ENCODE measurements around the gene FAM174B. TPM values are rescaled to one million over a fixed set of nuclear protein-coding genes. Genes with fewer than 3 reads are reported as not detected.

The FAM174B gene
- total and polyA plus RNA-seq, 2 experiments from 2014 or later, result 15.0 to 21.8 TPM

DNA sequence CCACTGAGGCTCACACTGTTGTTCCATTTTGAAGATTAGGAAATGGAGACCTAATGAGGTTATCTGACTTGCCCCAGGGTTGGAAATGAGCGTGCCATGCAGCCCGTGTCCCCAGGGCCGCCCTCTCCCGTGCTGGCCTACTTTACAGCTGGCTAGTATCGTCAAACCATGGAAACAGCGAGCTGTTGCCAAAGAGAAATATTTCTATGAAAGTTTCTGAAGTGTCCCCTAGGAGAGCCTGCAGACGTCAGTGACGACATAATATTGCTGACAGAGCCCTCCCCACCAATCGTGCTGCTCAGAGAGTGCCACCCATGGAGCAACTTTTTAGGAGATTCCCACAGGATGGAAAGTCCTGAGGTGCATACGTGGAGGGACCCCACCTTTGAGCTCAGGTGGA lies 11.2 kb upstream of the FAM174B start:
- H3K36me3 Mint-ChIP-seq (ENCODE audit: low read depth), result no peaks in the 10 kb centered on the region
- Histone ChIP-seq H3K27me3 (ENCODE audit: insufficient read depth) (no peaks in the 10 kb centered on the region), H2AFZ (peak overlapping the region; percentile 52), H3K79me2 (replicated peaks; ENCODE audit: insufficient read depth) (no peaks in the 10 kb centered on the region), H3K4me2 (peak overlapping the region; percentile 74; the same call in 1 of the 2 replicates), H3K36me3 (ENCODE audit: insufficient read depth) (no peaks in the 10 kb centered on the region), H3K4me3 (no peak overlapping the region), H3K27ac (ENCODE audit: low read depth) (no peak overlapping the region), H3K9me2 (ENCODE audit: insufficient read depth) (no peaks in the 10 kb centered on the region), H4K20me1 (replicated peaks; ENCODE audit: insufficient read depth) (no peaks in the 10 kb centered on the region), H3F3A (replicated peaks; ENCODE audit: low read depth) (no peaks in the 10 kb centered on the region), H3K4me1 (ENCODE audit: insufficient read depth) (peaks cover 29% of the 10 kb centered on the region)
- H3K4me1 Mint-ChIP-seq, result peaks cover 33% of the 10 kb centered on the region
- TF ChIP-seq, protein P1, sequence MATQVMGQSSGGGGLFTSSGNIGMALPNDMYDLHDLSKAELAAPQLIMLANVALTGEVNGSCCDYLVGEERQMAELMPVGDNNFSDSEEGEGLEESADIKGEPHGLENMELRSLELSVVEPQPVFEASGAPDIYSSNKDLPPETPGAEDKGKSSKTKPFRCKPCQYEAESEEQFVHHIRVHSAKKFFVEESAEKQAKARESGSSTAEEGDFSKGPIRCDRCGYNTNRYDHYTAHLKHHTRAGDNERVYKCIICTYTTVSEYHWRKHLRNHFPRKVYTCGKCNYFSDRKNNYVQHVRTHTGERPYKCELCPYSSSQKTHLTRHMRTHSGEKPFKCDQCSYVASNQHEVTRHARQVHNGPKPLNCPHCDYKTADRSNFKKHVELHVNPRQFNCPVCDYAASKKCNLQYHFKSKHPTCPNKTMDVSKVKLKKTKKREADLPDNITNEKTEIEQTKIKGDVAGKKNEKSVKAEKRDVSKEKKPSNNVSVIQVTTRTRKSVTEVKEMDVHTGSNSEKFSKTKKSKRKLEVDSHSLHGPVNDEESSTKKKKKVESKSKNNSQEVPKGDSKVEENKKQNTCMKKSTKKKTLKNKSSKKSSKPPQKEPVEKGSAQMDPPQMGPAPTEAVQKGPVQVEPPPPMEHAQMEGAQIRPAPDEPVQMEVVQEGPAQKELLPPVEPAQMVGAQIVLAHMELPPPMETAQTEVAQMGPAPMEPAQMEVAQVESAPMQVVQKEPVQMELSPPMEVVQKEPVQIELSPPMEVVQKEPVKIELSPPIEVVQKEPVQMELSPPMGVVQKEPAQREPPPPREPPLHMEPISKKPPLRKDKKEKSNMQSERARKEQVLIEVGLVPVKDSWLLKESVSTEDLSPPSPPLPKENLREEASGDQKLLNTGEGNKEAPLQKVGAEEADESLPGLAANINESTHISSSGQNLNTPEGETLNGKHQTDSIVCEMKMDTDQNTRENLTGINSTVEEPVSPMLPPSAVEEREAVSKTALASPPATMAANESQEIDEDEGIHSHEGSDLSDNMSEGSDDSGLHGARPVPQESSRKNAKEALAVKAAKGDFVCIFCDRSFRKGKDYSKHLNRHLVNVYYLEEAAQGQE (IDR thresholded peaks at IDR 0.05; ENCODE audit: unreplicated experiment), result no peak
- TF ChIP-seq STAT1 (IDR thresholded peaks at IDR 0.05; ENCODE audit: unreplicated experiment) (no peak), JUNB (IDR thresholded peaks at IDR 0.05; ENCODE audit: unreplicated experiment) (no peak), CREB1 (CRISPR knock-in tag; IDR thresholded peaks at IDR 0.05; ENCODE audit: low read depth) (no peak), NANOG (IDR thresholded peaks at IDR 0.05; ENCODE audit: borderline replicate concordance) (no peak), POLR2AphosphoS5 (IDR thresholded peaks at IDR 0.05; ENCODE audit: low read depth) (no peak), ZNF331 (CRISPR knock-in tag; IDR thresholded peaks at IDR 0.05; ENCODE audit: low read depth) (no peak), EZH2phosphoT487 (IDR thresholded peaks at IDR 0.05; ENCODE audit: unreplicated experiment) (no peak), ZNF114 (CRISPR knock-in tag; IDR thresholded peaks at IDR 0.05) (no peak), EZH2 (IDR thresholded peaks at IDR 0.05; ENCODE audit: low read depth, unreplicated experiment) (no peak)
- TF ChIP-seq, protein P2, sequence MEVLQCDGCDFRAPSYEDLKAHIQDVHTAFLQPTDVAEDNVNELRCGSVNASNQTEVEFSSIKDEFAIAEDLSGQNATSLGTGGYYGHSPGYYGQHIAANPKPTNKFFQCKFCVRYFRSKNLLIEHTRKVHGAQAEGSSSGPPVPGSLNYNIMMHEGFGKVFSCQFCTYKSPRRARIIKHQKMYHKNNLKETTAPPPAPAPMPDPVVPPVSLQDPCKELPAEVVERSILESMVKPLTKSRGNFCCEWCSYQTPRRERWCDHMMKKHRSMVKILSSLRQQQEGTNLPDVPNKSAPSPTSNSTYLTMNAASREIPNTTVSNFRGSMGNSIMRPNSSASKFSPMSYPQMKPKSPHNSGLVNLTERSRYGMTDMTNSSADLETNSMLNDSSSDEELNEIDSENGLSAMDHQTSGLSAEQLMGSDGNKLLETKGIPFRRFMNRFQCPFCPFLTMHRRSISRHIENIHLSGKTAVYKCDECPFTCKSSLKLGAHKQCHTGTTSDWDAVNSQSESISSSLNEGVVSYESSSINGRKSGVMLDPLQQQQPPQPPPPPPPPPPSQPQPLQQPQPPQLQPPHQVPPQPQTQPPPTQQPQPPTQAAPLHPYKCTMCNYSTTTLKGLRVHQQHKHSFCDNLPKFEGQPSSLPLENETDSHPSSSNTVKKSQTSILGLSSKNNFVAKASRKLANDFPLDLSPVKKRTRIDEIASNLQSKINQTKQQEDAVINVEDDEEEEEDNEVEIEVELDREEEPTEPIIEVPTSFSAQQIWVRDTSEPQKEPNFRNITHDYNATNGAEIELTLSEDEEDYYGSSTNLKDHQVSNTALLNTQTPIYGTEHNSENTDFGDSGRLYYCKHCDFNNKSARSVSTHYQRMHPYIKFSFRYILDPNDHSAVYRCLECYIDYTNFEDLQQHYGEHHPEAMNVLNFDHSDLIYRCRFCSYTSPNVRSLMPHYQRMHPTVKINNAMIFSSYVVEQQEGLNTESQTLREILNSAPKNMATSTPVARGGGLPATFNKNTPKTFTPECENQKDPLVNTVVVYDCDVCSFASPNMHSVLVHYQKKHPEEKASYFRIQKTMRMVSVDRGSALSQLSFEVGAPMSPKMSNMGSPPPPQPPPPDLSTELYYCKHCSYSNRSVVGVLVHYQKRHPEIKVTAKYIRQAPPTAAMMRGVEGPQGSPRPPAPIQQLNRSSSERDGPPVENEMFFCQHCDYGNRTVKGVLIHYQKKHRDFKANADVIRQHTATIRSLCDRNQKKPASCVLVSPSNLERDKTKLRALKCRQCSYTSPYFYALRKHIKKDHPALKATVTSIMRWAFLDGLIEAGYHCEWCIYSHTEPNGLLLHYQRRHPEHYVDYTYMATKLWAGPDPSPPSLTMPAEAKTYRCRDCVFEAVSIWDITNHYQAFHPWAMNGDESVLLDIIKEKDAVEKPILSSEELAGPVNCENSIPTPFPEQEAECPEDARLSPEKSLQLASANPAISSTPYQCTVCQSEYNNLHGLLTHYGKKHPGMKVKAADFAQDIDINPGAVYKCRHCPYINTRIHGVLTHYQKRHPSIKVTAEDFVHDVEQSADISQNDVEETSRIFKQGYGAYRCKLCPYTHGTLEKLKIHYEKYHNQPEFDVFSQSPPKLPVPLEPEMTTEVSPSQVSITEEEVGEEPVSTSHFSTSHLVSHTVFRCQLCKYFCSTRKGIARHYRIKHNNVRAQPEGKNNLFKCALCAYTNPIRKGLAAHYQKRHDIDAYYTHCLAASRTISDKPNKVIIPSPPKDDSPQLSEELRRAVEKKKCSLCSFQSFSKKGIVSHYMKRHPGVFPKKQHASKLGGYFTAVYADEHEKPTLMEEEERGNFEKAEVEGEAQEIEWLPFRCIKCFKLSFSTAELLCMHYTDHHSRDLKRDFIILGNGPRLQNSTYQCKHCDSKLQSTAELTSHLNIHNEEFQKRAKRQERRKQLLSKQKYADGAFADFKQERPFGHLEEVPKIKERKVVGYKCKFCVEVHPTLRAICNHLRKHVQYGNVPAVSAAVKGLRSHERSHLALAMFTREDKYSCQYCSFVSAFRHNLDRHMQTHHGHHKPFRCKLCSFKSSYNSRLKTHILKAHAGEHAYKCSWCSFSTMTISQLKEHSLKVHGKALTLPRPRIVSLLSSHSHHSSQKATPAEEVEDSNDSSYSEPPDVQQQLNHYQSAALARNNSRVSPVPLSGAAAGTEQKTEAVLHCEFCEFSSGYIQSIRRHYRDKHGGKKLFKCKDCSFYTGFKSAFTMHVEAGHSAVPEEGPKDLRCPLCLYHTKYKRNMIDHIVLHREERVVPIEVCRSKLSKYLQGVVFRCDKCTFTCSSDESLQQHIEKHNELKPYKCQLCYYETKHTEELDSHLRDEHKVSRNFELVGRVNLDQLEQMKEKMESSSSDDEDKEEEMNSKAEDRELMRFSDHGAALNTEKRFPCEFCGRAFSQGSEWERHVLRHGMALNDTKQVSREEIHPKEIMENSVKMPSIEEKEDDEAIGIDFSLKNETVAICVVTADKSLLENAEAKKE (CRISPR knock-in tag; IDR thresholded peaks at IDR 0.05), result no peak
- TF ChIP-seq, protein P3, sequence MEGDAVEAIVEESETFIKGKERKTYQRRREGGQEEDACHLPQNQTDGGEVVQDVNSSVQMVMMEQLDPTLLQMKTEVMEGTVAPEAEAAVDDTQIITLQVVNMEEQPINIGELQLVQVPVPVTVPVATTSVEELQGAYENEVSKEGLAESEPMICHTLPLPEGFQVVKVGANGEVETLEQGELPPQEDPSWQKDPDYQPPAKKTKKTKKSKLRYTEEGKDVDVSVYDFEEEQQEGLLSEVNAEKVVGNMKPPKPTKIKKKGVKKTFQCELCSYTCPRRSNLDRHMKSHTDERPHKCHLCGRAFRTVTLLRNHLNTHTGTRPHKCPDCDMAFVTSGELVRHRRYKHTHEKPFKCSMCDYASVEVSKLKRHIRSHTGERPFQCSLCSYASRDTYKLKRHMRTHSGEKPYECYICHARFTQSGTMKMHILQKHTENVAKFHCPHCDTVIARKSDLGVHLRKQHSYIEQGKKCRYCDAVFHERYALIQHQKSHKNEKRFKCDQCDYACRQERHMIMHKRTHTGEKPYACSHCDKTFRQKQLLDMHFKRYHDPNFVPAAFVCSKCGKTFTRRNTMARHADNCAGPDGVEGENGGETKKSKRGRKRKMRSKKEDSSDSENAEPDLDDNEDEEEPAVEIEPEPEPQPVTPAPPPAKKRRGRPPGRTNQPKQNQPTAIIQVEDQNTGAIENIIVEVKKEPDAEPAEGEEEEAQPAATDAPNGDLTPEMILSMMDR (conservative IDR thresholded peaks at IDR 0.05; ENCODE audit: low read depth in 2 of 2), result no peak
- TF ChIP-seq, protein P4, sequence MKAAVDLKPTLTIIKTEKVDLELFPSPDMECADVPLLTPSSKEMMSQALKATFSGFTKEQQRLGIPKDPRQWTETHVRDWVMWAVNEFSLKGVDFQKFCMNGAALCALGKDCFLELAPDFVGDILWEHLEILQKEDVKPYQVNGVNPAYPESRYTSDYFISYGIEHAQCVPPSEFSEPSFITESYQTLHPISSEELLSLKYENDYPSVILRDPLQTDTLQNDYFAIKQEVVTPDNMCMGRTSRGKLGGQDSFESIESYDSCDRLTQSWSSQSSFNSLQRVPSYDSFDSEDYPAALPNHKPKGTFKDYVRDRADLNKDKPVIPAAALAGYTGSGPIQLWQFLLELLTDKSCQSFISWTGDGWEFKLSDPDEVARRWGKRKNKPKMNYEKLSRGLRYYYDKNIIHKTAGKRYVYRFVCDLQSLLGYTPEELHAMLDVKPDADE (IDR thresholded peaks at IDR 0.05), result no peak
- H3K27me3 Mint-ChIP-seq (ENCODE audit: insufficient read depth, low read depth, poor library complexity), result peaks cover 9% of the 10 kb centered on the region
- H3K9me3 Mint-ChIP-seq, result no peaks in the 10 kb centered on the region; the same call in 2 of the 3 replicates
- no peak overlapping the region for H3K27ac Mint-ChIP-seq
- DNase-seq (ENCODE audit: low spot score) (no peak), ATAC-seq (no peak)
- H3K4me3 Mint-ChIP-seq, result no peak overlapping the region; the same call in 2 of the 3 replicates

All from GM23338 (cell line).